ENCODE results near the gene CORT. TPM values are rescaled to one million over a fixed set of nuclear protein-coding genes. Genes with fewer than 3 reads are reported as not detected.
A peak's percentile ranks its signal among the peaks of the same experiment; 100 is the strongest.
"Not testable (repeated sequence)": the region's sequence is repeated elsewhere in the genome, so short reads cannot be mapped to it uniquely, and the experiment has no call there.

The CORT gene
- total RNA-seq, 1 experiment from 2014 or later, result 0.12 TPM

GRCh38 chr1:10474309-10474612 lies 24.4 kb downstream of the CORT start:
- DNase-seq (ENCODE audit: extremely low read depth, low read depth), result not testable (repeated sequence)

GRCh38 chr1:10474613-10475507 lies 25.0 kb downstream of the CORT start, which contains the start of gene PEX14:
TSS of gene PEX14 (plus strand) at chr1:10474950. CDS start at chr1:10474967, 17 bp downstream.
- peak; percentile 77 for DNase-seq (ENCODE audit: extremely low read depth, low read depth)

- DNase-seq (ENCODE audit: extremely low read depth, low read depth), result no peak
Observed at GRCh38 chr1:10475510-10475909, 25.7 kb downstream of the CORT start.

GRCh38 chr1:10479296-10479695 lies 29.5 kb downstream of the CORT start:
- no peak for DNase-seq (ENCODE audit: extremely low read depth, low read depth)

DNA sequence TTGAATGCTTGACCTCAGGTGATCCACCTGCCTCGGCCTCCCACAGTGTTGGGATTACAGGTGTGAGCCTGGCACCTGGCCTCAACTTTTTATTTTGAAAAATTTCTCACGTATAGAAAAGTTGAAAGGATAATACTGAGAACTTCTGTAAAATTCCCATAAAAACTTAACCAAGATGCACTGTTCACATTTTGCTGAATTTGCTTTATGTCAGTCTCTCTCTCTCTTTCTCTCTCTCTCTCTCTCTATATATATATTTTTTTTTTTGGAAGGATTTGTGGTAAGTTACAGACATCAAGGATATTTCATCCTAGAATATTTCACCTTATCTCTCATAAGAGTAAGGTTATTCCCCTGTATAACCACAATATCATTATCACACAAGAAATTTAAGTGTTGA lies 30.8 kb downstream of the CORT start:
- no peak for DNase-seq (ENCODE audit: extremely low read depth, low read depth)

- DNase-seq (ENCODE audit: extremely low read depth, low read depth), result no peak
Observed at GRCh38 chr1:10484521-10484920, 34.7 kb downstream of the CORT start.

DNA sequence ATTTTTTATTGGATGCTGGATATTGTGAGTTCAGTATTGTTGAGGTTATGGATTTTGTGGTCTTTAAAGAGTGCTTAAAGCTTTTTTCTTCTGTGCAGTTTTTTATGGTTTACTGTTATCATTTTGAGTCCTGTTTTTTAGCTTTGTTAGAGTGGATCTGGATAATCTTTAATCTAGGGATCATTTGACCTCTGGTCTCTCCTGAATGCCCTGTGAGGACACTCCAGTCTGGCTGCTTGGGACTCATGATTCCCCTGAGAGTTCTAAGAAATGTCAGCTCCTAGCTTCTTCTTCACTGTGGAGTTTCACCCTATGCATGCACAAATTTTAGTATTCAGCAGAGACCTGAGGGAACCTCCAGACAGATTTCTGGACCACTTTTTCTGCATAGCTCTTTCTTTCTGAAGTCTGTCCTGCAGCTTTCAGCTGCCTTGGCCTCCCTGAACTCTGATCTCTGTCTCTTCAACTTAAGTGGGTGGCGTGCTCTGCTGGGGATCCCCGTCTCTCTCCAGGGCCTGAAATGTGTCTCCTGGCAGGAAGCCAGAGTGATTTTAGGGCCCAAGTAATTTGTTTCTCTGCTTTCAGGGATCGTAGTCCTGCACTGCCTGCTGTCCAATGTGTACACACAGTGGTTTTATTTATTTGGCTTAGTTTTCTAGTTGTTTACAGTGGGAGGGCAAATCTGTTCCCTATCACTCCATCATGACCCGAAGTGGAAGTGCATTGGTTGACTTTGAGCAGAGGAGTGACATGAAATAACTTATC lies 39.6 kb downstream of the CORT start:
- no peak for DNase-seq (ENCODE audit: extremely low read depth, low read depth)

- no peak for DNase-seq (ENCODE audit: extremely low read depth, low read depth)
Observed at GRCh38 chr1:10490286-10490970, 40.6 kb downstream of the CORT start.

- no peak for DNase-seq (ENCODE audit: extremely low read depth, low read depth)
Observed at GRCh38 chr1:10494418-10494753, 44.6 kb downstream of the CORT start.

DNA sequence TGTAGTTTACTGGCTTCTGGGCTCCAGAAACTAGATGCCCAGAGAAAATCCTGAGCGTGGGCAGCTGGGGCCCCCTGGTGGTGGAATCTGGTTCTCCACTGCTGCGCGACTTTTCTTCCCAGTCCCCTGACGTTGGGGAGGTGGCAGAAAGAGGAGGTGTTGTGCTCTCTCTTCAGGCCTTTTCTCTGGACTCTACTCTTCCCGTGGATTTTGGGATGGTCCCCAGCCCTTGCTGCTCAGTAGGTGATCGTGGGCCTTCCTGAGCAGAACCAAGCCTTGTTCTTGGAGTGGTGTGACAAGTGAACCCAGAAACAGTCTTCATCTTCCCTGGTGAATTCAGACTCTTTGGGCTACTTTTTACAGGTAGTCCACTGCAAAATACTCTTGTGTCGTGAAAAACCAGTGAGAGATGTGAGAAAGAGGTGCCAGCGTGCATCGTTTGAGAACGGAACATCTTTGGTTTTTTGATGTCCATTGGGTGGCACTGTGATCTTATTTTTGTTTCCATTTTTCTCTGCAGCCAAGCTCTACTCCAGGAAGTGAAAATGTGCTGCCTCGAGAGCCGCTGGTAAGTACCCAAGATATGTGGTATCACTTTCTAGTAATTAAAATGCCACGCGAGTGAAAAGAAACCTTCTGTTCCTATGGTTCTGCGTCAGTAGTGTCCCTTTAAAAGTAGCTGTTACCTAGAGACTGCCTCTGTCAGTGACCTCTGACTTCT lies 45.1 kb downstream of the CORT start:
- DNase-seq (ENCODE audit: extremely low read depth, low read depth), result peak; percentile 52

- DNase-seq (ENCODE audit: extremely low read depth, low read depth), result no peak
Observed at GRCh38 chr1:10495475-10495817, 45.6 kb downstream of the CORT start.

- no peak for DNase-seq (ENCODE audit: extremely low read depth, low read depth)
Observed at GRCh38 chr1:10495952-10496351, 46.1 kb downstream of the CORT start.

DNA sequence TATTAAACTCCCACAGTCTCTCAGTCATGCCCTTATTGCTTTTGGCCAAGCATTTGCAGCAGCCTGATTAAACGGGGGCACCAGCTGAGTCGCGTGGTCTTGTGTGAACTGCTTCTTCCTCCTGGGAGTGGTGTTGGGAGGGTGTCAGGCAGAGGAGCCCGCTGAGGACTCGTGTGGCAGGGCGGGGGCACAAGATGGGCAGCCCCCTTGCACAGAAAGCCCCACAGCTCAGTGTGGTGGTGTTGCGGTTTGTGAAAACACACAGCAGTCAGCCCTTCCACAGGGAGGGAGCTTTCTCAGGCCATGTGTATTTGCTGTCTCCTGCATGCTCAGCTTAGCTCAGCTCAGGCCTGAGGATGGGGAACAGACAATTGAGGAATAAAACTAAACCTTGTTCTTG lies 47.3 kb downstream of the CORT start:
- no peak for DNase-seq (ENCODE audit: extremely low read depth, low read depth)

DNA sequence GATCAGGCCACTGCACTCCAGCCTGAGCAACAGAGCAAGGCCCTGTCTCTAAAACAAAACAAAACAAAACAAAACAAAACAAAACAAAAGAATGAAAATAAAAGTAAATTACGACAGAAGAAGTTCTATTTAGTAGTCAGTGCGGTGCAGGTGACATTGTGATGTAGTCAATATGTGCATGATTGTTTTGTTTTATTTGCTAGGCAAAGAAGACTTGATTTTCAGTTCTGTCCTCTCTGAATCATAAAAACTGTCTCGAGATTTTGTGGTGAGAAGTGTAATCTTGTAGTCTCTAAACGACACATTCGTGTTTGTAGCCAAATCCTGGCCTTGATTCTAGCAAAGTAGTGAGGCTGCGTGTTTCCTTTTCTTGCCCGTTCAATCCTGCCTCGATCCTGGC lies 48.4 kb downstream of the CORT start:
- DNase-seq (ENCODE audit: extremely low read depth, low read depth), result no peak

Other genes starting within 250 kb of the CORT start
- 10.9 and 15.2 TPM in 2 replicates for gene KIF1B, start 239.5 kb upstream of the CORT start, total RNA-seq (2014; rRNA removed; shearing (Covaris generic))
- 439 and 614 TPM in 2 replicates for gene PGD, start 51.0 kb upstream of the CORT start, total RNA-seq (2014; rRNA removed; shearing (Covaris generic))
- 22.3 and 26.8 TPM in 2 replicates for gene CENPS, start 19.6 kb upstream of the CORT start, total RNA-seq (2014; rRNA removed; shearing (Covaris generic))
- 18.4 and 20.5 TPM in 2 replicates for gene DFFA, start 22.5 kb downstream of the CORT start, total RNA-seq (2014; rRNA removed; shearing (Covaris generic))
- 9.6 and 12.2 TPM in 2 replicates for gene PEX14, start 24.9 kb downstream of the CORT start, total RNA-seq (2014; rRNA removed; shearing (Covaris generic))